SU-DHL-6 (cell line): Measurements from ENCODE around the gene PRSS48.

Source experiments
- H2AFZ ChIP-seq: fragments of 200-600 bp; sonication (generic); 2 replicates; pipeline ENCODE4 v1.6.1; 2014; ENCODE audit warnings: low read depth, mild to moderate bottlenecking, moderate library complexity, mixed read lengths, antibody characterized with exemption, low read length; ENCODE audit not compliant: severe bottlenecking
- H3F3A ChIP-seq: fragments of 200-600 bp; shearing (Covaris generic); 2 replicates; pipeline ENCODE4 v1.6.0; 2016; ENCODE audit warnings: antibody characterized with exemption, mild to moderate bottlenecking; ENCODE audit not compliant: insufficient read depth
- H3K27ac ChIP-seq: fragments of 200-600 bp; sonication (generic); 2 replicates; pipeline ENCODE4 v1.5.1; 2016; ENCODE audit warnings: low read depth, mild to moderate bottlenecking, low read length, moderate library complexity, mixed read lengths
- H3K27me3 ChIP-seq: fragments of 200-600 bp; sonication (generic), shearing (Covaris generic); 2 replicates; pipeline ENCODE4 v1.6.0; 2014; ENCODE audit warnings: mild to moderate bottlenecking, low read length
- H3K36me3 ChIP-seq: fragments of 200-600 bp; sonication (generic); 2 replicates; pipeline ENCODE4 v1.6.1; 2014; ENCODE audit warnings: mild to moderate bottlenecking, low read length, mixed read lengths
- H3K4me2 ChIP-seq: fragments of 300-600, 200-600 bp; shearing (Covaris generic), sonication (generic); 2 replicates; pipeline ENCODE4 v1.6.0; 2014; ENCODE audit warnings: low read length, low read depth, mild to moderate bottlenecking; ENCODE audit not compliant: poor library complexity, severe bottlenecking
- H3K4me3 ChIP-seq: fragments of 200-600 bp; sonication (generic); 2 replicates; pipeline ENCODE4 v1.5.1; 2014; ENCODE audit warnings: antibody characterized with exemption, low read length, mild to moderate bottlenecking, mixed read lengths; ENCODE audit not compliant: insufficient read depth, poor library complexity, severe bottlenecking
- H3K79me2 ChIP-seq: fragments of 200-600 bp; sonication (generic); 2 replicates; pipeline ENCODE4 v1.6.1; 2014; ENCODE audit warnings: mild to moderate bottlenecking, low read length, moderate library complexity; ENCODE audit not compliant: insufficient read depth
- H3K9ac ChIP-seq: fragments of 200-600 bp; sonication (generic); 2 replicates; pipeline ENCODE4 v1.7.0; 2014; ENCODE audit warnings: mild to moderate bottlenecking, low read length
- H3K9me2 ChIP-seq: fragments of 200-600 bp; sonication (generic); replicated peaks from 2 replicates; pipeline ENCODE4 v1.6.1; 2014; ENCODE audit warnings: low read length; ENCODE audit not compliant: insufficient read depth
- H3K9me3 ChIP-seq: fragments of 200-600 bp; sonication (generic); 2 replicates; pipeline ENCODE4 v1.6.1; 2014; ENCODE audit warnings: low read length, mixed read lengths; ENCODE audit not compliant: insufficient read depth
- H4K20me1 ChIP-seq: fragments of 200-600 bp; sonication (generic); 2 replicates; pipeline ENCODE4 v1.6.1; 2014; ENCODE audit warnings: low read depth, mild to moderate bottlenecking, antibody characterized with exemption, low read length, moderate library complexity, mixed read lengths
- CTCF ChIP-seq: fragments of 200-600 bp; sonication (generic); IDR thresholded peaks from one replicate; pipeline ENCODE4 v1.5.1; 2017; ENCODE audit warnings: antibody characterized with exemption, mild to moderate bottlenecking, low read length, moderate library complexity; ENCODE audit not compliant: insufficient read depth, poor library complexity, severe bottlenecking
- EZH2phosphoT487 ChIP-seq: fragments of 200-600 bp; sonication (generic), shearing (Covaris generic); conservative IDR thresholded peaks from 2 replicates; pipeline ENCODE4 v1.6.1; 2018; ENCODE audit warnings: mild to moderate bottlenecking, antibody characterized with exemption, low read length, moderate library complexity, mixed read lengths

PRSS48 gene

GRCh38 chr4:151304755-151305154, 27.8 kb downstream of the PRSS48 start:
- no peaks in the 10 kb centered on the region for H3K27me3 ChIP-seq
- H2AFZ ChIP-seq = no peak overlapping the region
- no peaks in the 10 kb centered on the region for H3K9me2 ChIP-seq
- TF ChIP-seq EZH2phosphoT487 (no peak), CTCF (no peak)
- H3K27ac ChIP-seq = no peak overlapping the region
- no peaks in the 10 kb centered on the region for H3F3A ChIP-seq
- H3K4me3 ChIP-seq = no peak overlapping the region
- no peaks in the 10 kb centered on the region for H3K79me2 ChIP-seq
- H4K20me1 ChIP-seq = no peaks in the 10 kb centered on the region
- H3K36me3 ChIP-seq = no peaks in the 10 kb centered on the region
- no peak overlapping the region for H3K9ac ChIP-seq
- H3K4me2 ChIP-seq = no peak overlapping the region
- H3K9me3 ChIP-seq = no peaks in the 10 kb centered on the region

GRCh38 chr4:151310124-151310728, 33.3 kb downstream of the PRSS48 start:
- Histone ChIP-seq H4K20me1 (no peaks in the 10 kb centered on the region), H3K27ac (no peak overlapping the region), H3K4me3 (no peak overlapping the region), H3K9me3 (no peaks in the 10 kb centered on the region), H3K4me2 (no peak overlapping the region), H3K9me2 (no peaks in the 10 kb centered on the region), H3K27me3 (no peaks in the 10 kb centered on the region), H3K79me2 (no peaks in the 10 kb centered on the region), H3F3A (no peaks in the 10 kb centered on the region), H3K9ac (no peak overlapping the region), H2AFZ (no peak overlapping the region), H3K36me3 (no peaks in the 10 kb centered on the region)
- no peak for TF ChIP-seq CTCF
- TF ChIP-seq EZH2phosphoT487 = no peak

- no peak for TF ChIP-seq EZH2phosphoT487
- TF ChIP-seq CTCF = no peak
- Histone ChIP-seq H3K36me3 (no peaks in the 10 kb centered on the region), H3K27ac (no peak overlapping the region), H3K4me3 (no peak overlapping the region), H3K4me2 (no peak overlapping the region), H3K9me2 (no peaks in the 10 kb centered on the region), H3K79me2 (no peaks in the 10 kb centered on the region), H2AFZ (no peak overlapping the region), H3K27me3 (no peaks in the 10 kb centered on the region), H4K20me1 (no peaks in the 10 kb centered on the region), H3F3A (no peaks in the 10 kb centered on the region), H3K9me3 (no peaks in the 10 kb centered on the region), H3K9ac (no peak overlapping the region)
Measured at GRCh38 chr4:151313306-151314009, 36.5 kb downstream of the PRSS48 start.
